AG08396 (cell line): Measurements from ENCODE around the gene UNC13D.
"Not testable (repeated sequence)": the region's sequence is repeated elsewhere in the genome, so short reads cannot be mapped to it uniquely, and the experiment has no call there.

Source experiments
- DNase-seq: peaks from one replicate; pipeline ENCODE4 v3.0.0; 2012; ENCODE audit warnings: low spot score, mixed read lengths

Gene UNC13D

GRCh38 chr17:75874323-75875181 is 30.3 kb upstream of the UNC13D start:
- DNase-seq, result no peak

GRCh38 chr17:75873587-75874322 is 29.6 kb upstream of the UNC13D start:
- no peak for DNase-seq

- DNase-seq, result peak; percentile 90
These were observed 28.5 kb upstream of the UNC13D start for GRCh38 chr17:75872434-75873351.

GRCh38 chr17:75870228-75870627 is 26.0 kb upstream of the UNC13D start:
- not testable (repeated sequence) for DNase-seq

- DNase-seq, result peak; percentile 71
These were observed 25.3 kb upstream of the UNC13D start for GRCh38 chr17:75869282-75870141.

- not testable (repeated sequence) for DNase-seq
These were observed 24.6 kb upstream of the UNC13D start for GRCh38 chr17:75868730-75869281.

- DNase-seq, result not testable (repeated sequence)
These were observed 21.4 kb upstream of the UNC13D start for GRCh38 chr17:75865404-75866188.

- DNase-seq, result not testable (repeated sequence)
These were observed 20.7 kb upstream of the UNC13D start for GRCh38 chr17:75864887-75865286.

GRCh38 chr17:75864448-75864871 is 20.3 kb upstream of the UNC13D start:
- peak; percentile 80 for DNase-seq

GRCh38 chr17:75861927-75862317 is 17.7 kb upstream of the UNC13D start:
- DNase-seq, result no peak

GRCh38 chr17:75859358-75859757 is 15.2 kb upstream of the UNC13D start:
- not testable (repeated sequence) for DNase-seq

GRCh38 chr17:75856062-75856756 is 12.0 kb upstream of the UNC13D start:
- no peak for DNase-seq

- peak; percentile 99 for DNase-seq
These were observed 11.3 kb upstream of the UNC13D start, which contains the start of gene WBP2 for GRCh38 chr17:75855310-75856061. TSS of gene WBP2 (minus strand) at chr17:75855335. CDS start at chr17:75855297, 38 bp downstream.

GRCh38 chr17:75854881-75855309 is 10.7 kb upstream of the UNC13D start:
- no peak for DNase-seq

- peak; percentile 77 for DNase-seq
These were observed 10.0 kb upstream of the UNC13D start for GRCh38 chr17:75854101-75854748.

- DNase-seq, result peak; percentile 58
These were observed 9.2 kb upstream of the UNC13D start for GRCh38 chr17:75853433-75853832.

- DNase-seq, result not testable (repeated sequence)
These were observed 7.4 kb upstream of the UNC13D start for GRCh38 chr17:75851693-75851991.
